HepG2 (cell line): ENCODE data around the gene KIZ. TPM values are rescaled to one million over a fixed set of nuclear protein-coding genes. Genes with fewer than 3 reads are reported as not detected.
A peak's percentile ranks its signal among the peaks of the same experiment; 100 is the strongest.

ENCODE experiments used
- CCAR2 ChIP-seq: fragments of 200-400 bp; formaldehyde crosslinking; optimal IDR thresholded peaks from 2 replicates; pipeline ENCODE3; 2018; ENCODE audit warnings: low read depth, mild to moderate bottlenecking, low read length, moderate library complexity
- ERF ChIP-seq: IDR thresholded peaks from 2 replicates; pipeline ENCODE4 v1.6.1; 2018; ENCODE audit warnings: missing biosample characterization, missing genetic modification reagents
- HNF4A ChIP-seq: sonication (generic); formaldehyde crosslinking; IDR thresholded peaks from 2 replicates; pipeline ENCODE4 v1.4.0; 2020; ENCODE audit warnings: missing genetic modification reagents
- KDM3A ChIP-seq: IDR thresholded peaks from 2 replicates; pipeline ENCODE4 v1.6.1; 2018; ENCODE audit warnings: low read depth, missing compliant biosample characterization
- NR2F6 ChIP-seq, 2 experiments: IDR thresholded peaks; 2 replicates each; pipeline ENCODE4 v1.6.1; 2016; ENCODE audit warnings: antibody characterized with exemption in 1 of 2, mild to moderate bottlenecking in 1 of 2
- PHB2 ChIP-seq: fragments of 450-650 bp; IDR thresholded peaks from 2 replicates; pipeline ENCODE4 v1.6.1; 2018; ENCODE audit not compliant: partially characterized antibody
- SIX4 ChIP-seq: sonication (generic); formaldehyde crosslinking; IDR thresholded peaks from 2 replicates; pipeline ENCODE4 v1.4.0; 2020; ENCODE audit warnings: missing genetic modification reagents
- TCF7 ChIP-seq: sonication (generic); IDR thresholded peaks from 2 replicates; pipeline ENCODE4 v1.6.1; 2016; ENCODE audit warnings: antibody characterized with exemption, low read depth
- TEAD3 ChIP-seq: optimal IDR thresholded peaks from 2 replicates; pipeline ENCODE3; 2016; ENCODE audit warnings: borderline replicate concordance
- ZNF331 ChIP-seq: sonication (generic); formaldehyde crosslinking; IDR thresholded peaks from 2 replicates; pipeline ENCODE4 v1.4.0; 2020; ENCODE audit warnings: missing genetic modification reagents
- ZNF772 ChIP-seq: sonication (generic); formaldehyde crosslinking; IDR thresholded peaks from 2 replicates; pipeline ENCODE4 v1.5.0; 2020; ENCODE audit warnings: mild to moderate bottlenecking, missing genetic modification reagents
- polyA plus RNA-seq, 8 experiments: library from polyadenylated mRNA; depleted of rRNA in 3 of 8; stranded (reverse) in 7 of 8; unstranded in 1 of 8; fragments of >200 nt; fragmentation: Illumina TruSeq in 4 of 8; extraction: Trizol in 4 of 8; gene quantifications; 2 replicates each; pipeline versions ENCODE4 v1.2.1 to v1.2.3, GENCODE V29; 2011 to 2016; ENCODE audit warnings: low read depth in 4 of 8, missing spikeins in 1 of 8, mixed read lengths in 1 of 8; ENCODE audit not compliant: insufficient read depth in 1 of 8
- total RNA-seq, 5 experiments: library from RNA; depleted of rRNA; stranded (reverse); fragments of >200 nt; fragmentation: Illumina TruSeq; extraction: Trizol; gene quantifications; 2 replicates each; pipeline ENCODE4 v1.2.3, GENCODE V29; 2016; ENCODE audit warnings: low read depth in 1 of 5
- TF ChIP-seq, protein P1 (sequence below): sonication (generic); formaldehyde crosslinking; conservative IDR thresholded peaks from 2 replicates; pipeline ENCODE4 v1.4.0; 2020; ENCODE audit warnings: missing genetic modification reagents
- TF ChIP-seq, protein P2 (sequence below): sonication (generic); formaldehyde crosslinking; IDR thresholded peaks from 2 replicates; pipeline ENCODE4 v1.9.0; 2021; ENCODE audit warnings: missing genetic modification reagents, borderline replicate concordance
- TF ChIP-seq, protein P3 (sequence below): sonication (generic); formaldehyde crosslinking; IDR thresholded peaks from 2 replicates; pipeline ENCODE4 v1.9.0; 2021; ENCODE audit warnings: missing genetic modification reagents, mild to moderate bottlenecking, borderline replicate concordance
- TF ChIP-seq, protein P4 (sequence below): sonication (generic); formaldehyde crosslinking; conservative IDR thresholded peaks from 2 replicates; pipeline ENCODE4 v1.4.0; 2020; ENCODE audit warnings: mild to moderate bottlenecking, missing genetic modification reagents, moderate library complexity
- TF ChIP-seq, protein P5 (sequence below): sonication (generic); formaldehyde crosslinking; IDR thresholded peaks from 2 replicates; pipeline ENCODE4 v1.4.0; 2020; ENCODE audit warnings: missing genetic modification reagents, borderline replicate concordance

KIZ gene
- total and polyA plus RNA-seq, 2 of the 13 experiments (the other 11 are each of a cell fraction or from before 2014, with no cell fraction given), result 46.3 to 114 TPM

DNA sequence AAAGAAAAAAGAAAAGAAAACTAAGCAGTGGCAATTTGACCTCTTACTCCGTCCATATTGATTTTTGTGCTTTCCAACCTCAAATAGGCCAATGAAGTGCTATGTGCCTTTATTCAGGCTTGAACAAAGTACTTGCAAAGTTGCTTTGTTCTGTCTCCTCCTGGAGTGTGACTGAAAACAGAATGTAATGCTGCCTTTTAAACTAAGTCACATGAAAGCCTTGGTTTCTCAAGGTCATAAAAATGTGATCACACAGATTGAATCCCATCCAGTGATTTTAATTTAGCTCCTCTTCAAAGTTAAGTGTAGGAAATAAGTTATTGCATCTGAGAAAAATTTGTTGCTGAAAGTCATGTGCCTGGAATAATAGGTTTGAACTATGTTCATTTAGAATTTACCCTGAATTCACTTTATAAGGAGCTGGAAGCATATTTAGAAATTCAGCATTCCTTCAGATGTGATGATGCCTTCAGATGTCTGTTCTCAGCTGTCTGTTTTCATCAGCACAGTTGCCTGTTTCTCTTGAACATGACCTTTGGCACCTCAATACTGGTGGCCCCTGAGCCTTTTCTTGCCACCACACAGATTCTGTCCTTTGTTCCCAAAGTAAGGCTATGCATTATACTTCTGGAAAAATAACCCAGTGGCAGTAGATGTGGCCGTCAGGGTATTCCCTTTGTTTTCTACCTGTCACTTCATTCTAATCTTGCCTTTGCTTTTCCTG is 48.8 kb downstream of the KIZ start (continued):
- TF ChIP-seq, protein P1, sequence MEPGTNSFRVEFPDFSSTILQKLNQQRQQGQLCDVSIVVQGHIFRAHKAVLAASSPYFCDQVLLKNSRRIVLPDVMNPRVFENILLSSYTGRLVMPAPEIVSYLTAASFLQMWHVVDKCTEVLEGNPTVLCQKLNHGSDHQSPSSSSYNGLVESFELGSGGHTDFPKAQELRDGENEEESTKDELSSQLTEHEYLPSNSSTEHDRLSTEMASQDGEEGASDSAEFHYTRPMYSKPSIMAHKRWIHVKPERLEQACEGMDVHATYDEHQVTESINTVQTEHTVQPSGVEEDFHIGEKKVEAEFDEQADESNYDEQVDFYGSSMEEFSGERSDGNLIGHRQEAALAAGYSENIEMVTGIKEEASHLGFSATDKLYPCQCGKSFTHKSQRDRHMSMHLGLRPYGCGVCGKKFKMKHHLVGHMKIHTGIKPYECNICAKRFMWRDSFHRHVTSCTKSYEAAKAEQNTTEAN, result 0 out of 2 replicates have a peak, but pooled peaks have one; percentile 20
- TF ChIP-seq, protein P2, sequence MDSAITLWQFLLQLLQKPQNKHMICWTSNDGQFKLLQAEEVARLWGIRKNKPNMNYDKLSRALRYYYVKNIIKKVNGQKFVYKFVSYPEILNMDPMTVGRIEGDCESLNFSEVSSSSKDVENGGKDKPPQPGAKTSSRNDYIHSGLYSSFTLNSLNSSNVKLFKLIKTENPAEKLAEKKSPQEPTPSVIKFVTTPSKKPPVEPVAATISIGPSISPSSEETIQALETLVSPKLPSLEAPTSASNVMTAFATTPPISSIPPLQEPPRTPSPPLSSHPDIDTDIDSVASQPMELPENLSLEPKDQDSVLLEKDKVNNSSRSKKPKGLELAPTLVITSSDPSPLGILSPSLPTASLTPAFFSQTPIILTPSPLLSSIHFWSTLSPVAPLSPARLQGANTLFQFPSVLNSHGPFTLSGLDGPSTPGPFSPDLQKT (CRISPR knock-in tag), result no peak
- TF ChIP-seq HNF4A (CRISPR knock-in tag) (peak; percentile 78), TCF7 (no peak), SIX4 (CRISPR knock-in tag) (0 out of 2 replicates have a peak, but pooled peaks have one; percentile 11), ERF (CRISPR knock-in tag) (0 out of 2 replicates have a peak, but pooled peaks have one; percentile 6), ZNF772 (CRISPR knock-in tag) (no peak), ZNF331 (CRISPR knock-in tag) (no peak), NR2F6 (IDR thresholded peaks at IDR 0.05) (peak; percentile 77), NR2F6 (CRISPR knock-in tag; IDR thresholded peaks at IDR 0.05) (peak; percentile 72), CCAR2 (no peak), TEAD3 (CRISPR knock-in tag) (peak; percentile 36), PHB2 (no peak), KDM3A (CRISPR knock-in tag) (no peak)
- TF ChIP-seq, protein P3, sequence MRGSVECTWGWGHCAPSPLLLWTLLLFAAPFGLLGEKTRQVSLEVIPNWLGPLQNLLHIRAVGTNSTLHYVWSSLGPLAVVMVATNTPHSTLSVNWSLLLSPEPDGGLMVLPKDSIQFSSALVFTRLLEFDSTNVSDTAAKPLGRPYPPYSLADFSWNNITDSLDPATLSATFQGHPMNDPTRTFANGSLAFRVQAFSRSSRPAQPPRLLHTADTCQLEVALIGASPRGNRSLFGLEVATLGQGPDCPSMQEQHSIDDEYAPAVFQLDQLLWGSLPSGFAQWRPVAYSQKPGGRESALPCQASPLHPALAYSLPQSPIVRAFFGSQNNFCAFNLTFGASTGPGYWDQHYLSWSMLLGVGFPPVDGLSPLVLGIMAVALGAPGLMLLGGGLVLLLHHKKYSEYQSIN (CRISPR knock-in tag), result no peak
- TF ChIP-seq, protein P4, sequence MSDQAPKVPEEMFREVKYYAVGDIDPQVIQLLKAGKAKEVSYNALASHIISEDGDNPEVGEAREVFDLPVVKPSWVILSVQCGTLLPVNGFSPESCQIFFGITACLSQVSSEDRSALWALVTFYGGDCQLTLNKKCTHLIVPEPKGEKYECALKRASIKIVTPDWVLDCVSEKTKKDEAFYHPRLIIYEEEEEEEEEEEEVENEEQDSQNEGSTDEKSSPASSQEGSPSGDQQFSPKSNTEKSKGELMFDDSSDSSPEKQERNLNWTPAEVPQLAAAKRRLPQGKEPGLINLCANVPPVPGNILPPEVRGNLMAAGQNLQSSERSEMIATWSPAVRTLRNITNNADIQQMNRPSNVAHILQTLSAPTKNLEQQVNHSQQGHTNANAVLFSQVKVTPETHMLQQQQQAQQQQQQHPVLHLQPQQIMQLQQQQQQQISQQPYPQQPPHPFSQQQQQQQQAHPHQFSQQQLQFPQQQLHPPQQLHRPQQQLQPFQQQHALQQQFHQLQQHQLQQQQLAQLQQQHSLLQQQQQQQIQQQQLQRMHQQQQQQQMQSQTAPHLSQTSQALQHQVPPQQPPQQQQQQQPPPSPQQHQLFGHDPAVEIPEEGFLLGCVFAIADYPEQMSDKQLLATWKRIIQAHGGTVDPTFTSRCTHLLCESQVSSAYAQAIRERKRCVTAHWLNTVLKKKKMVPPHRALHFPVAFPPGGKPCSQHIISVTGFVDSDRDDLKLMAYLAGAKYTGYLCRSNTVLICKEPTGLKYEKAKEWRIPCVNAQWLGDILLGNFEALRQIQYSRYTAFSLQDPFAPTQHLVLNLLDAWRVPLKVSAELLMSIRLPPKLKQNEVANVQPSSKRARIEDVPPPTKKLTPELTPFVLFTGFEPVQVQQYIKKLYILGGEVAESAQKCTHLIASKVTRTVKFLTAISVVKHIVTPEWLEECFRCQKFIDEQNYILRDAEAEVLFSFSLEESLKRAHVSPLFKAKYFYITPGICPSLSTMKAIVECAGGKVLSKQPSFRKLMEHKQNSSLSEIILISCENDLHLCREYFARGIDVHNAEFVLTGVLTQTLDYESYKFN (CRISPR knock-in tag), result peak; percentile 48; the same call in 1 of the 2 replicates
- TF ChIP-seq, protein P5, sequence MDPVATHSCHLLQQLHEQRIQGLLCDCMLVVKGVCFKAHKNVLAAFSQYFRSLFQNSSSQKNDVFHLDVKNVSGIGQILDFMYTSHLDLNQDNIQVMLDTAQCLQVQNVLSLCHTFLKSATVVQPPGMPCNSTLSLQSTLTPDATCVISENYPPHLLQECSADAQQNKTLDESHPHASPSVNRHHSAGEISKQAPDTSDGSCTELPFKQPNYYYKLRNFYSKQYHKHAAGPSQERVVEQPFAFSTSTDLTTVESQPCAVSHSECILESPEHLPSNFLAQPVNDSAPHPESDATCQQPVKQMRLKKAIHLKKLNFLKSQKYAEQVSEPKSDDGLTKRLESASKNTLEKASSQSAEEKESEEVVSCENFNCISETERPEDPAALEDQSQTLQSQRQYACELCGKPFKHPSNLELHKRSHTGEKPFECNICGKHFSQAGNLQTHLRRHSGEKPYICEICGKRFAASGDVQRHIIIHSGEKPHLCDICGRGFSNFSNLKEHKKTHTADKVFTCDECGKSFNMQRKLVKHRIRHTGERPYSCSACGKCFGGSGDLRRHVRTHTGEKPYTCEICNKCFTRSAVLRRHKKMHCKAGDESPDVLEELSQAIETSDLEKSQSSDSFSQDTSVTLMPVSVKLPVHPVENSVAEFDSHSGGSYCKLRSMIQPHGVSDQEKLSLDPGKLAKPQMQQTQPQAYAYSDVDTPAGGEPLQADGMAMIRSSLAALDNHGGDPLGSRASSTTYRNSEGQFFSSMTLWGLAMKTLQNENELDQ (CRISPR knock-in tag), result no peak
